IMR-90 (cell line): ENCODE measurements around the gene LAMC3. TPM values are rescaled to one million over a fixed set of nuclear protein-coding genes. Genes with fewer than 3 reads are reported as not detected.

Experiments used
- ATAC-seq: fragments of 200-7000 bp; cut with Tn5 transposase; 2 replicates; pipeline ENCODE4 v1.9.1; 2020; ENCODE audit warnings: low read depth, mild to moderate bottlenecking, moderate library complexity
- BruUV-seq: library from RNA; stranded (reverse); fragments of 400-500 nt; replicated peaks from 2 replicates; lab custom pipeline; 2021; lab: Mats Ljungman, UMichigan
- CTCF ChIA-PET: fragments of 300-600 bp; formaldehyde crosslinking; extraction: SDS; loops from one replicate; lab custom pipeline; 2021; ENCODE audit warnings: antibody characterized with exemption; lab: Yijun Ruan, JAX
- POLR2A ChIA-PET: fragments of 300-600 bp; sonication (Branson Sonifier 250); formaldehyde crosslinking; loops from one replicate; lab custom pipeline; 2022; ENCODE audit warnings: antibody characterized with exemption; ENCODE audit not compliant: unreplicated experiment; lab: Charles Lee
- DNase-seq: peaks from one replicate; pipeline ENCODE4 v3.0.0; 2013
- H2AFZ ChIP-seq: replicated peaks from 2 replicates; pipeline ENCODE3; 2013; ENCODE audit warnings: low read length, mild to moderate bottlenecking; ENCODE audit not compliant: poor library complexity
- H2AK5ac ChIP-seq: 2 replicates; pipeline ENCODE4 v1.6.1; 2013; ENCODE audit warnings: low read depth, low read length, inconsistent platforms
- H2AK9ac ChIP-seq: replicated peaks from 2 replicates; pipeline ENCODE3; 2013; ENCODE audit warnings: mild to moderate bottlenecking, low read depth, low read length, moderate library complexity; ENCODE audit not compliant: poor library complexity
- H2BK120ac ChIP-seq: 2 replicates; pipeline ENCODE4 v1.6.1; 2013; ENCODE audit warnings: low read depth, low read length, inconsistent platforms
- H2BK15ac ChIP-seq: 3 replicates; pipeline ENCODE4 v1.6.1; 2013; ENCODE audit warnings: low read depth, low read length, inconsistent platforms
- H2BK20ac ChIP-seq: 2 replicates; pipeline ENCODE4 v1.6.1; 2013; ENCODE audit warnings: low read depth, mild to moderate bottlenecking, inconsistent platforms, low read length, moderate library complexity
- H2BK5ac ChIP-seq: 2 replicates; pipeline ENCODE4 v1.6.1; 2013; ENCODE audit warnings: mild to moderate bottlenecking, low read depth, low read length, inconsistent platforms; ENCODE audit not compliant: poor library complexity, severe bottlenecking
- H3K14ac ChIP-seq: replicated peaks from 2 replicates; pipeline ENCODE4 v1.6.1; 2013; ENCODE audit warnings: low read depth, low read length, inconsistent platforms
- H3K18ac ChIP-seq: 2 replicates; pipeline ENCODE4 v1.6.1; 2013; ENCODE audit warnings: low read depth, low read length, control low read depth
- H3K23ac ChIP-seq: 2 replicates; pipeline ENCODE4 v1.6.1; 2013; ENCODE audit warnings: low read depth, low read length, inconsistent platforms
- H3K27ac ChIP-seq: 2 replicates; pipeline ENCODE4 v1.5.1; 2013; ENCODE audit warnings: mild to moderate bottlenecking, control low read depth, low read length; ENCODE audit not compliant: insufficient read depth
- H3K27me3 ChIP-seq: 2 replicates; pipeline ENCODE4 v1.6.1; 2013; ENCODE audit warnings: low read length; ENCODE audit not compliant: control insufficient read depth, insufficient read depth
- H3K36me3 ChIP-seq: 2 replicates; pipeline ENCODE4 v1.6.1; 2013; ENCODE audit warnings: low read length, mixed read lengths; ENCODE audit not compliant: control insufficient read depth, insufficient read depth
- H3K4ac ChIP-seq: 2 replicates; pipeline ENCODE4 v1.6.1; 2013; ENCODE audit warnings: low read depth, low read length, inconsistent platforms
- H3K4me1 ChIP-seq: 2 replicates; pipeline ENCODE4 v1.6.1; 2013; ENCODE audit warnings: low read length, mixed read lengths; ENCODE audit not compliant: control insufficient read depth, insufficient read depth
- H3K4me2 ChIP-seq: 2 replicates; pipeline ENCODE4 v1.6.1; 2013; ENCODE audit warnings: low read depth, mild to moderate bottlenecking, control low read depth, low read length, moderate library complexity
- H3K4me3 ChIP-seq: 2 replicates; pipeline ENCODE4 v1.5.1; 2013; ENCODE audit warnings: low read depth, mild to moderate bottlenecking, control low read depth, low read length, moderate library complexity; ENCODE audit not compliant: insufficient read depth
- H3K56ac ChIP-seq: 2 replicates; pipeline ENCODE4 v1.6.1; 2013; ENCODE audit warnings: low read length, inconsistent platforms; ENCODE audit not compliant: insufficient read depth; ENCODE audit errors: extremely low read depth
- H3K79me1 ChIP-seq, 2 experiments: 2 replicates each; pipeline ENCODE4 v1.6.1; 2013; ENCODE audit warnings: low read length in 2 of 2, inconsistent platforms in 1 of 2, low read depth in 1 of 2
- H3K9ac ChIP-seq: 2 replicates; pipeline ENCODE4 v1.6.1; 2013; ENCODE audit warnings: low read depth, low read length, control low read depth
- H3K9me1 ChIP-seq: 2 replicates; pipeline ENCODE4 v1.6.1; 2013; ENCODE audit warnings: low read length, inconsistent platforms; ENCODE audit not compliant: insufficient read depth
- H3K9me3 ChIP-seq: 2 replicates; pipeline ENCODE4 v1.6.1; 2013; ENCODE audit warnings: low read length; ENCODE audit not compliant: control insufficient read depth, insufficient read depth
- H4K20me1 ChIP-seq: 2 replicates; pipeline ENCODE4 v1.6.1; 2013; ENCODE audit warnings: low read length, inconsistent platforms; ENCODE audit not compliant: insufficient read depth
- H4K5ac ChIP-seq: 2 replicates; pipeline ENCODE4 v1.6.1; 2013; ENCODE audit warnings: mild to moderate bottlenecking, low read depth, low read length, control low read depth
- H4K8ac ChIP-seq, 2 experiments: 2 replicates each; pipeline ENCODE4 v1.6.1; 2013; ENCODE audit warnings: low read depth in 2 of 2, low read length in 2 of 2, control low read depth in 1 of 2, inconsistent platforms in 1 of 2
- H4K91ac ChIP-seq: 2 replicates; pipeline ENCODE4 v1.6.1; 2013; ENCODE audit warnings: low read depth, low read length, inconsistent platforms; ENCODE audit not compliant: insufficient read depth
- BHLHE40 ChIP-seq: fragments of 150-350 bp; IDR thresholded peaks from 2 replicates; pipeline ENCODE4 v1.6.1; 2016; ENCODE audit warnings: mild to moderate bottlenecking, low read depth, low read length
- CEBPB ChIP-seq: IDR thresholded peaks from 2 replicates; pipeline ENCODE4 v1.6.1; 2012; ENCODE audit warnings: low read depth, low read length, improper control_type of control experiment
- CHD1 ChIP-seq: IDR thresholded peaks from 2 replicates; pipeline ENCODE4 v1.6.1; 2012; ENCODE audit warnings: low read depth, low read length, improper control_type of control experiment
- ELK1 ChIP-seq: fragments of 150-350 bp; IDR thresholded peaks from 2 replicates; pipeline ENCODE4 v1.6.1; 2016; ENCODE audit warnings: low read depth, mild to moderate bottlenecking, low read length, moderate library complexity, borderline replicate concordance
- FOS ChIP-seq: fragments of 150-350 bp; IDR thresholded peaks from 2 replicates; pipeline ENCODE4 v1.6.1; 2016; ENCODE audit warnings: low read depth, low read length
- MAFK ChIP-seq: IDR thresholded peaks from 2 replicates; pipeline ENCODE4 v1.6.1; 2012; ENCODE audit warnings: low read depth, low read length, improper control_type of control experiment
- MAZ ChIP-seq: IDR thresholded peaks from 2 replicates; pipeline ENCODE4 v1.6.1; 2012; ENCODE audit warnings: low read depth, mild to moderate bottlenecking, low read length, improper control_type of control experiment, moderate library complexity, borderline replicate concordance
- MXI1 ChIP-seq: IDR thresholded peaks from 2 replicates; pipeline ENCODE4 v1.6.1; 2012; ENCODE audit warnings: low read depth, mild to moderate bottlenecking, low read length, moderate library complexity, borderline replicate concordance
- NFE2L2 ChIP-seq: fragments of 150-350 bp; IDR thresholded peaks from 2 replicates; pipeline ENCODE4 v1.6.1; 2016; ENCODE audit warnings: low read depth, mild to moderate bottlenecking, low read length
- POLR2A ChIP-seq: IDR thresholded peaks from 2 replicates; pipeline ENCODE4 v1.6.1; 2012; ENCODE audit warnings: mild to moderate bottlenecking, low read depth, low read length
- RAD21 ChIP-seq: IDR thresholded peaks from 2 replicates; pipeline ENCODE4 v1.6.1; 2012; ENCODE audit warnings: low read length, improper control_type of control experiment
- RCOR1 ChIP-seq: IDR thresholded peaks from 2 replicates; pipeline ENCODE4 v1.6.1; 2012; ENCODE audit warnings: mild to moderate bottlenecking, low read length, improper control_type of control experiment; ENCODE audit not compliant: insufficient replicate concordance
- SMC3 ChIP-seq: fragments of 150-350 bp; IDR thresholded peaks from 2 replicates; pipeline ENCODE4 v1.6.1; 2016; ENCODE audit warnings: low read depth, mild to moderate bottlenecking, antibody characterized with exemption, low read length, moderate library complexity
- USF2 ChIP-seq: fragments of 150-350 bp; IDR thresholded peaks from 2 replicates; pipeline ENCODE4 v1.6.1; 2017; ENCODE audit warnings: mild to moderate bottlenecking, antibody characterized with exemption, low read length, low read depth
- WGBS, 2 experiments: methylation state at CpG; one replicate each; pipeline versions ENCODE4 v1.1.5 to v1.1.7; 2013; ENCODE audit warnings: missing lambda C conversion rate in 2 of 2; ENCODE audit not compliant: insufficient read length in 1 of 2; ENCODE audit errors: extremely low coverage in 2 of 2; 5-methylcytosine and 5-hydroxymethylcytosine counted together
- dilution Hi-C: fragments of 300-500 bp; cut with HindIII; formaldehyde crosslinking; loops from one replicate; pipeline ENCODE4 v1.14.3; 2018; ENCODE audit warnings: low sequenced_read_pairs; ENCODE audit not compliant: unreplicated experiment
- in situ Hi-C: fragments of 300-500 bp; cut with MboI; formaldehyde crosslinking; loops from 3 replicates; pipeline ENCODE4 v1.14.3; 2019; ENCODE audit warnings: low sequenced_read_pairs, inconsistent platforms, mixed read lengths
- intact Hi-C: fragments of 100-400 bp; cut with micrococcal nuclease; formaldehyde crosslinking; loops from 2 replicates; pipeline ENCODE4 v1.10.0; 2022
- polyA plus RNA-seq, 3 experiments: library from polyadenylated mRNA; depleted of rRNA; stranded (reverse); fragments of >200 nt; gene quantifications; 2 replicates each; pipeline ENCODE4 v1.2.3, GENCODE V29; 2012; ENCODE audit warnings: low replicate concordance in 1 of 3
- total RNA-seq: library from RNA; depleted of rRNA; stranded (reverse); fragments of >200 nt; gene quantifications from 2 replicates; pipeline ENCODE4 v1.2.3, GENCODE V29; 2012
- TF ChIP-seq, protein P1 (sequence below): conservative IDR thresholded peaks from 2 replicates; pipeline ENCODE4 v1.5.1; 2012; ENCODE audit warnings: mild to moderate bottlenecking, low read depth, low read length, improper control_type of control experiment

The LAMC3 gene
- total and polyA plus RNA-seq, 2 of the 4 experiments (the other 2 are of a cell fraction): not detected

DNA sequence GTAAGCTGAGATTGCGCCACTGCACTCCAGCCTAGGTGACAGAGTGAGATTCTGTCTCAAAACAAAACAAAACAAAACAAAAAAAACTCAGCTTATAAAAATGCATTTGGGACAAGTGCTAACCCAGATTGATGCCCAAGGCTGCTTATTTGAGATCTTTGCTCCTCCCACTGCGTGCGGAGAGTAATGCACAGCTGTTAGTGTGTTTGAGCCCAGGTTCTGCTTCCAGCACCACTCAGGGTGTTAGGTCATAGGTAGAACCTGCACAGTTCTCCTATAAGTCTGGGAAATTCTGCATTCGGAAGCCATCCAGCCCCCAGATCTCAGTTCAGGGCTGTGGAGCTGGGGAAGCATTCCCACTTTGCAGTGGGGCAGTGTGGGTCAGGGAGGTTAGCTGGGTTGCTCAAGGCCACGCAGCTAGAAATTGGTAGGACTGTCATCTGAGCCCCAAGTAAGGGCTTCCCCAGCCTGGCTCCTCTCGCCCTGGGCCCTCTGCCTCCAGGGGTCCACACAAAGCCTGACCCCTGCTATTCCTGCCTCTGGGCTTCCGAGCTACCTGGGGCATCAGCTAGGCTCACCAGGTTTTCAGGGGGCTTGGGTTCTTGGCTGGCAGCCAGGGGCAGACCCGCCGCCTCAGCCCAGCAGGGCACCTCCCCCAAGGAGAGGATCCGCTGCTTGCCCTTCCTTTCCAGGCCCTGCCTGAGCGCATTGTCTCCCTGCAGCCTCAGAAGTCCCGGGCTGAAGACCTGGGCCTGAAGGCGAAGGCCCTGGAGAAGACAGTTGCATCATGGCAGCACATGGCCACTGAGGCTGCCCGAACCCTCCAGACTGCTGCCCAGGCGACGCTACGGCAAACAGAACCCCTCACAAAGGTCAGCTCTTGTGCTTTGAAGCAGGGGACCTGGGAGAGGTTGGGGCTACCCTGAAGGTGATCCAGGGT lies 69.7 kb downstream of the LAMC3 start:
- no peak overlapping the region for H3K18ac ChIP-seq
- dilution Hi-C loops (no loop called here), in situ Hi-C loops (no loop called here), intact Hi-C loops (no loop called here)
- no peak overlapping the region for H4K8ac ChIP-seq
- BruUV-seq: no TSS peak
- H4K20me1 ChIP-seq: no peaks in the 10 kb centered on the region
- H3K4me1 ChIP-seq: no peaks in the 10 kb centered on the region
- H4K5ac ChIP-seq: no peak overlapping the region
- no peak overlapping the region for H2AFZ ChIP-seq
- no peaks in the 10 kb centered on the region for H3K9me1 ChIP-seq
- H3K27me3 ChIP-seq: peaks cover 55% of the 10 kb centered on the region
- no peak overlapping the region for H2BK20ac ChIP-seq
- no peak overlapping the region for H2BK5ac ChIP-seq
- H2AK5ac ChIP-seq: no peak overlapping the region
- no peak overlapping the region for H2AK9ac ChIP-seq
- ChIA-PET CTCF (no interaction called here), POLR2A (no interaction called here)
- no peak overlapping the region for H4K91ac ChIP-seq
- H3K9ac ChIP-seq: no peak overlapping the region
- no peak overlapping the region for H3K27ac ChIP-seq
- H3K79me1 ChIP-seq: no peaks in the 10 kb centered on the region
- H3K4me2 ChIP-seq: no peak overlapping the region
- H3K23ac ChIP-seq: no peak overlapping the region
- 78% methylated on average over 8 of the region's 17 CpGs; no CpG with 5 or more reads in 1 of the 2 experiments for WGBS, 2 experiments
- DNase-seq: no peak
- H2BK15ac ChIP-seq: no peak overlapping the region
- H3K4me3 ChIP-seq: no peak overlapping the region
- H2BK120ac ChIP-seq: no peak overlapping the region
- no peaks in the 10 kb centered on the region for H3K36me3 ChIP-seq
- H3K14ac ChIP-seq: no peak overlapping the region
- ATAC-seq: no peak
- no peaks in the 10 kb centered on the region for H3K9me3 ChIP-seq
- no peak overlapping the region for H3K56ac ChIP-seq
- H3K4ac ChIP-seq: no peak overlapping the region
- no peak for TF ChIP-seq ELK1
- no peak for TF ChIP-seq CEBPB
- no peak for TF ChIP-seq MAFK
- TF ChIP-seq MAZ: no peak
- TF ChIP-seq SMC3: no peak
- no peak for TF ChIP-seq USF2
- TF ChIP-seq, protein P1, sequence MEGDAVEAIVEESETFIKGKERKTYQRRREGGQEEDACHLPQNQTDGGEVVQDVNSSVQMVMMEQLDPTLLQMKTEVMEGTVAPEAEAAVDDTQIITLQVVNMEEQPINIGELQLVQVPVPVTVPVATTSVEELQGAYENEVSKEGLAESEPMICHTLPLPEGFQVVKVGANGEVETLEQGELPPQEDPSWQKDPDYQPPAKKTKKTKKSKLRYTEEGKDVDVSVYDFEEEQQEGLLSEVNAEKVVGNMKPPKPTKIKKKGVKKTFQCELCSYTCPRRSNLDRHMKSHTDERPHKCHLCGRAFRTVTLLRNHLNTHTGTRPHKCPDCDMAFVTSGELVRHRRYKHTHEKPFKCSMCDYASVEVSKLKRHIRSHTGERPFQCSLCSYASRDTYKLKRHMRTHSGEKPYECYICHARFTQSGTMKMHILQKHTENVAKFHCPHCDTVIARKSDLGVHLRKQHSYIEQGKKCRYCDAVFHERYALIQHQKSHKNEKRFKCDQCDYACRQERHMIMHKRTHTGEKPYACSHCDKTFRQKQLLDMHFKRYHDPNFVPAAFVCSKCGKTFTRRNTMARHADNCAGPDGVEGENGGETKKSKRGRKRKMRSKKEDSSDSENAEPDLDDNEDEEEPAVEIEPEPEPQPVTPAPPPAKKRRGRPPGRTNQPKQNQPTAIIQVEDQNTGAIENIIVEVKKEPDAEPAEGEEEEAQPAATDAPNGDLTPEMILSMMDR: no peak
- TF ChIP-seq MXI1: no peak
- no peak for TF ChIP-seq POLR2A
- TF ChIP-seq BHLHE40: no peak
- no peak for TF ChIP-seq RCOR1
- no peak for TF ChIP-seq NFE2L2
- no peak for TF ChIP-seq RAD21
- no peak for TF ChIP-seq CHD1
- no peak for TF ChIP-seq FOS
